Measurements from ENCODE around the gene GRB10. TPM values are rescaled to one million over a fixed set of nuclear protein-coding genes. Genes with fewer than 3 reads are reported as not detected.
"Not testable (repeated sequence)": the region's sequence is repeated elsewhere in the genome, so short reads cannot be mapped to it uniquely, and the experiment has no call there.

GRB10 gene
- total RNA-seq, 2 donors from 2014 or later: 2.6 to 6.6 TPM

DNA sequence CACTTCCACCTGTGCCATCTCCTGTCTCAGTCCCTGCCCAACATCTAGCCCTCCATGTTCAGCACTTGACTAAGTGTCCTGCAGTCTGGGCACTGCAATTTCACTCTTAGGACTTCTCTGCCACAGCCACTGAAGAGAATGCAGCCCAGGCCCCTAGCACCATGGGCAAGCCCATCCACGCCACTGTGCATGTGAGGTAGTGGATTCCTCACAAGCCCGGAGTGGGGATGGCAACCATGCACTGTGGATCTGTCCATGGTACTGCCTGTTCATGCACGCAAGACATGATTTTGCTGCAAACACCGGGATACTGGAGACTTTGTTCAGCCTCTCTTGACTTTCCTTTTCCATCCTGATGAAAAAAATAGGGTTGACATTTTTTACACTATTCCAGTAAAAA is 229.8 kb downstream of the GRB10 start:
- Mint-ChIP-seq H3K27ac (no peak overlapping the region), H3K36me3 (no peaks in the 10 kb centered on the region), H3K9me3 (no peaks in the 10 kb centered on the region)
- DNase-seq (ENCODE audit: low spot score in 2 of 2) (no peak), ATAC-seq (no peak)

- DNase-seq (ENCODE audit: low spot score in 2 of 2): no peak
- H3K36me3 Mint-ChIP-seq: no peaks in the 10 kb centered on the region
- H3K27ac Mint-ChIP-seq: no peak overlapping the region
- no peaks in the 10 kb centered on the region for H3K9me3 Mint-ChIP-seq
- ATAC-seq: no peak
These were observed 230.6 kb downstream of the GRB10 start for GRCh38 chr7:50552139-50552538.

- H3K9me3 Mint-ChIP-seq; H3K36me3 Mint-ChIP-seq; DNase-seq (ENCODE audit: low spot score in 2 of 2); ATAC-seq; H3K27ac Mint-ChIP-seq: not testable (repeated sequence)
These were observed 237.1 kb downstream of the GRB10 start for GRCh38 chr7:50545613-50546012.

GRCh38 chr7:50544992-50545391 is 237.7 kb downstream of the GRB10 start:
- H3K9me3 Mint-ChIP-seq: no peaks in the 10 kb centered on the region
- H3K36me3 Mint-ChIP-seq: no peaks in the 10 kb centered on the region
- ATAC-seq (no peak), DNase-seq (ENCODE audit: low spot score in 2 of 2) (no peak)
- H3K27ac Mint-ChIP-seq: no peak overlapping the region

DNA sequence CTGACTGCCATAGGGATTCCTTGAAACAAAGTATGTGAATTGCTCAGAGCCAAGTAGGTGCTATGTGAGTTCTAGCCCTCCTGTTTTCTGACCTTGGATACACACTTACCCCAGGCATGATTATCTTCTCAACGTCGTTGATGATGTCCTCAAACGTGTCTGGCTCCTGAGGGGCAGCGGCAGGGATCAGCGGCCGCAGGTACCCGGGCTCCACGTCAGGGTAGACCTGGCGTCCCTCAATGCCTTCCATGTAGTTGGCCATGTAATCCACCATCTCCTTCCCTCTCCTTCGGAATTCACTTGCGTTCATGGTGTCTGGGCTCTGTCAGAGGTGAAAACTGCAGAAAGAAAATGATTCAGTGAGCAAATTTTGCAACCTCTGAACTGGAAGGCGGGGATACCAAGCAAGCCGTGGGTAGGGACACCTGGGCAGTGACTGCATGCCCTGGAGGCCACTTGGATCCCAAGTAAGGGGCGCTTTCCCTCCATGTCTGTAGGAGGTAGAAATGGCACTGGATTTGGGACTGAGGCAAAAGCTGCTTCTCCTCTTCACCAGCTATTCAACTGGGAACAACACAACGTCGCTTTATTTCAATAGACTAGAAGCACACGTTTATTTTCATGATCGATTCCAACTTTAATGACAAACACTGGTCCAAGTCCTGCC is 238.8 kb downstream of the GRB10 start:
- Mint-ChIP-seq H3K36me3 (no peaks in the 10 kb centered on the region), H3K9me3 (no peaks in the 10 kb centered on the region), H3K27ac (no peak overlapping the region)
- ATAC-seq (no peak), DNase-seq (ENCODE audit: low spot score in 2 of 2) (no peak)

- no peaks in the 10 kb centered on the region for H3K9me3 Mint-ChIP-seq
- ATAC-seq: no peak
- no peak for DNase-seq (ENCODE audit: low spot score in 2 of 2)
- no peaks in the 10 kb centered on the region for H3K36me3 Mint-ChIP-seq
- no peak overlapping the region for H3K27ac Mint-ChIP-seq
These were observed 240.6 kb downstream of the GRB10 start for GRCh38 chr7:50542132-50542531.

DNA sequence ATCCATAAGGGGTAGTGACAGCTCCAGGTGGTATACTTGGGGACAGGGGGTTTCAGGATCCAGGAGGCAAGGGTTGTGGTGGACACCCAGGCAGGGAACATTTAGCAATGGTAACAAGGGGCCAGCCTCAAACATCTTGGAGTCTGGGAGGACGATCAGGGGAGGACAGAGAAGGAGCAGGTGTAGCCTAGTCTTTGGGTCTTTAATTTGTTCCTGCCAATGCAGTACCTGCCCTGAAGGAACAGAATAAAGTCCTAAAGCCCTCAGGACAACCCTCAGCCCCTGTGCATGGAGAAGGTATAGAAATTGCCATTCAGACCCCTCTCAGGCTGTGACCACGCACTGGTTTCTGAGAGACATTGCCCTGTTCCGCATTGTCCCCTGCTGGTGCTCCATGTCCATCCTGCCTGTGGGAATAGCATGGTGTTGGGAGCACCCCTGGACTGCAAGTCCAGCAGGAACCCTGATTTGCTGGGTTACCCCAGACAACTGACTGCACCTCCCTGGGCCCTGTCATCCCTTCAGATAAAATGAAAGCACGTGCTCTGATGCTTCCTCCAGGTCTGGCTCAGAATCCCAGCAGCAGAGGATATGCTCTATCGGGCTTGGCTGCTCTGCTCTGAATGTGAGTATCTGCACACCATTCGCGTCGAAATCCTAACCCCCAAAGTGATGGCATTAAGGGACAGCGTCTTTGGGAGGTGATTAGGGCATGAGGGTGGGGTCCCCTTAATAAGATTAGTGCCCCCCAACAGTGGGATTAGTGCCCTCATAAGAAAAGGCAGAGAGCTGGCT is 241.7 kb downstream of the GRB10 start:
- no peak for ATAC-seq

More for the DNA sequence above, 241.7 kb downstream of the GRB10 start:
- no peak overlapping the region for H3K27ac Mint-ChIP-seq
- DNase-seq (ENCODE audit: low spot score in 2 of 2): no peak
- H3K9me3 Mint-ChIP-seq: no peaks in the 10 kb centered on the region
- no peaks in the 10 kb centered on the region for H3K36me3 Mint-ChIP-seq

Other genes starting within 250 kb of the GRB10 start
- gene DDC, start 217.5 kb downstream of the GRB10 start, total RNA-seq: under 1 TPM in 1 of 2 donors, not detected in 1; 0.43 TPM